ENCODE data around the gene ITPR3. TPM values are rescaled to one million over a fixed set of nuclear protein-coding genes. Genes with fewer than 3 reads are reported as not detected.

Gene ITPR3
- total RNA-seq, 1 donor from 2014 or later: 0.34 TPM

DNA sequence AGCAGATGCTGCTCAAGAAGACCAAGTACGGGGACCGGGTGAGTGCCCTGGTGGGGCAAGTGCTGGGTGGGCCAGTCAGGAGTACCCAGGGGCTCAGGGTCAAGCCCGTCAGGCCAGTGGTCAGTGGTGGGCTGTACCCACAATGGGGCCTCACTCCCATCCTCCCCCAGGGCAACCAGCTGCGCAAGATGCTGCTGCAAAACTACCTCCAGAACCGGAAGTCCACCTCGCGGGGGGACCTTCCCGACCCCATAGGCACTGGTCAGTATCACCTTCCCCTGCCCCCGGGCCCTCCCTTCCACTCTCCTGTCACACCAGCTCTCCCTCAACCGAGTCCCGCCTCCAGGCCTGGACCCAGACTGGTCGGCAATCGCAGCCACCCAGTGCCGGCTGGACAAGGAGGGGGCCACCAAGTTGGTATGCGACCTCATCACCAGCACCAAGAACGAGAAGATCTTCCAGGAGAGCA is 63.3 kb downstream of the ITPR3 start:
- H3K27ac Mint-ChIP-seq (ENCODE audit: unreplicated experiment): no peak overlapping the region
- H3K9me3 Mint-ChIP-seq (ENCODE audit: unreplicated experiment): peaks cover 3% of the 10 kb centered on the region

DNA sequence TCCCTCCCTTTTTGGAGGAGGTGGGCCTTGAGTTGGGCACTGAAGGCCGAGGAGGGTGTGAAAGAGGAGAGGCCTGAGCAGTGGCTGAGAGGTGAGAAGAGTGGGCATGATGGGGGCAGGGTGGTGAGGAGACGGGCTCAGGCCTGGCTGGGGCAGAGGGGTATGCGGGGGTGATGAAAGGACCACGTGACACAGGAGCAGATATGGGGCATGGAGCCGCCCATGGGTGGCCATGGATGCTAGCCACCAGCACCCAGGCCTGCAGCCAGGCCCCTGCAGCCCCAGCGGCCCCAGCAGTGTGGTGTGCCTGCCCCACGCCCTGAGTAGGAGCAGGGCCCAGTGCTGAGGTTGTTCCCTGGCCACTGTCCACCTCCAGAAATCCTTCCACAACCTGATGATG is 63.9 kb downstream of the ITPR3 start:
- no peak for DNase-seq
- H3K36me3 Mint-ChIP-seq (ENCODE audit: unreplicated experiment): no peaks in the 10 kb centered on the region
- TF ChIP-seq, protein P1, sequence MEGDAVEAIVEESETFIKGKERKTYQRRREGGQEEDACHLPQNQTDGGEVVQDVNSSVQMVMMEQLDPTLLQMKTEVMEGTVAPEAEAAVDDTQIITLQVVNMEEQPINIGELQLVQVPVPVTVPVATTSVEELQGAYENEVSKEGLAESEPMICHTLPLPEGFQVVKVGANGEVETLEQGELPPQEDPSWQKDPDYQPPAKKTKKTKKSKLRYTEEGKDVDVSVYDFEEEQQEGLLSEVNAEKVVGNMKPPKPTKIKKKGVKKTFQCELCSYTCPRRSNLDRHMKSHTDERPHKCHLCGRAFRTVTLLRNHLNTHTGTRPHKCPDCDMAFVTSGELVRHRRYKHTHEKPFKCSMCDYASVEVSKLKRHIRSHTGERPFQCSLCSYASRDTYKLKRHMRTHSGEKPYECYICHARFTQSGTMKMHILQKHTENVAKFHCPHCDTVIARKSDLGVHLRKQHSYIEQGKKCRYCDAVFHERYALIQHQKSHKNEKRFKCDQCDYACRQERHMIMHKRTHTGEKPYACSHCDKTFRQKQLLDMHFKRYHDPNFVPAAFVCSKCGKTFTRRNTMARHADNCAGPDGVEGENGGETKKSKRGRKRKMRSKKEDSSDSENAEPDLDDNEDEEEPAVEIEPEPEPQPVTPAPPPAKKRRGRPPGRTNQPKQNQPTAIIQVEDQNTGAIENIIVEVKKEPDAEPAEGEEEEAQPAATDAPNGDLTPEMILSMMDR (IDR thresholded peaks at IDR 0.05; ENCODE audit: partially characterized antibody, unreplicated experiment): no peak
- peaks cover 10% of the 10 kb centered on the region for H3K4me1 Mint-ChIP-seq (ENCODE audit: low read depth, unreplicated experiment)
- peaks cover 9% of the 10 kb centered on the region for H3K27me3 Mint-ChIP-seq (ENCODE audit: unreplicated experiment)
- H3K27ac Mint-ChIP-seq (ENCODE audit: unreplicated experiment): no peak overlapping the region
- H3K4me3 Mint-ChIP-seq (ENCODE audit: unreplicated experiment): no peak overlapping the region
- H3K9me3 Mint-ChIP-seq (ENCODE audit: unreplicated experiment): peaks cover 3% of the 10 kb centered on the region

More for the DNA sequence above, 63.3 kb downstream of the ITPR3 start:
- H3K4me3 Mint-ChIP-seq (ENCODE audit: unreplicated experiment): no peak overlapping the region
- DNase-seq: no peak
- TF ChIP-seq, protein P1 (IDR thresholded peaks at IDR 0.05; ENCODE audit: partially characterized antibody, unreplicated experiment): no peak
- H3K27me3 Mint-ChIP-seq (ENCODE audit: unreplicated experiment): peaks cover 5% of the 10 kb centered on the region
- peaks cover 6% of the 10 kb centered on the region for H3K4me1 Mint-ChIP-seq (ENCODE audit: low read depth, unreplicated experiment)
- H3K36me3 Mint-ChIP-seq (ENCODE audit: unreplicated experiment): no peaks in the 10 kb centered on the region

DNA sequence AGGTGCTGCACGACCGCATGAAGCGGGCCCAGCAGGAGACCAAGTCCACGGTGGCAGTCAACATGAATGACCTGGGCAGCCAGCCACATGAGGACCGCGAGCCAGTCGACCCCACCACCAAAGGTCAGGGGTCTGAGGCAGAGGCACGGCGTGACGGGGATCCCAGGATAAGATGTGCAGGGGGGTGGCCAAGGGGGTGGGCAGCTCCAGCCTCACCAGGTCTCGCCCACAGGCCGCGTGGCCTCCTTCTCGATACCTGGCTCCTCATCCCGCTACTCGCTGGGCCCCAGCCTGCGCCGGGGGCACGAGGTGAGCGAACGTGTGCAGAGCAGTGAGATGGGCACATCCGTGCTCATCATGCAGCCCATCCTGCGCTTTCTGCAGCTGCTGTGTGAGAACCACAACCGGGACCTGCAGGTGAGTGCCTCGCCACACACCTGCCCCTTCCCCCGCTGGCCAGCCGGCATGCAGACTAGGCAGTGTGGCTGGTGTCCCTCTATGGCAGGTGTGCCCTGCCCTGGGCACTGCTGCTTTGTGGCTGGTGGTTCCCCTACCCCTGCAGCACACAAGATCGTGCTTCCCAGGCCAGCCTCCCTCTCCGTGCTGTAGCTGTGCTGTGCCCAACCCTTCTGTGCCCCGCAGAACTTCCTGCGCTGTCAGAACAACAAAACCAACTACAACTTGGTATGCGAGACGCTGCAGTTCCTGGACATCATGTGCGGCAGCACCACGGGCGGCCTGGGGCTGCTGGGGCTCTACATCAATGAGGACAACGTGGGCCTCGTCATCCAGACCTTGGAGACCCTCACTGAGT is 64.5 kb downstream of the ITPR3 start:
- Mint-ChIP-seq H3K36me3 (ENCODE audit: unreplicated experiment) (no peaks in the 10 kb centered on the region), H3K27ac (ENCODE audit: unreplicated experiment) (no peak overlapping the region), H3K9me3 (ENCODE audit: unreplicated experiment) (peaks cover 3% of the 10 kb centered on the region), H3K27me3 (ENCODE audit: unreplicated experiment) (peaks cover 9% of the 10 kb centered on the region), H3K4me3 (ENCODE audit: unreplicated experiment) (no peak overlapping the region), H3K4me1 (ENCODE audit: low read depth, unreplicated experiment) (peaks cover 10% of the 10 kb centered on the region)
- no peak for DNase-seq
- TF ChIP-seq, protein P1 (IDR thresholded peaks at IDR 0.05; ENCODE audit: partially characterized antibody, unreplicated experiment): no peak

DNA sequence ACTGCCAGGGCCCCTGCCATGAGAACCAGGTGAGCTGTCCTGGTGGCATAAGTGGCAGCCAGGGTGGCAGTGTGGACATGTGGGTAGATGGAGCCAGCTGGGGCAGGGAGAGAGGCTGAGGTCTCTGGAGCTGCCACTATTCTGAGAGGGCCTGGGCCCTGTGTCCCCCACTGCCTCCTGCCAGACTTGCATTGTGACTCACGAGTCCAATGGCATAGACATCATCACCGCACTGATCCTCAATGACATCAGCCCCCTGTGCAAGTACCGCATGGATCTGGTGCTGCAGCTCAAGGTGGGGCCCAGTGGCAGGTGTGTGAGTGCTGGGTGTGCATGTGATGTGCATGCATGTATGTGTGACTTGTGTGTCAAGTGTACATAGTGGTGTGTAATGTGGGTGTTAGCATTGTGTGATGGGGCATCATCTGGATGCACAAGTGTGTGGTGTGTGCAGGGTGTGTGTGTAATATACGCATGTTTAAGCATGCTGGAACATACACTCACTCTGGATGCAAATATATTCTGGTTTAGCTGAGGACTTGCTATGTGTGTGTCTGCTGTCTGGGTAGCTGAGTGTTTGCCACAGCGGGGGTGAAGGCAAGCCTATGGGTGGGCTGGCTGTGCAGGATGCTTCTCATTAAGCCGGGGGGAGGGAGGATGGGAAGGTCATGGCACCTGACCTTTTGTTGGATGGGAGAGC is 65.3 kb downstream of the ITPR3 start:
- Mint-ChIP-seq H3K36me3 (ENCODE audit: unreplicated experiment) (no peaks in the 10 kb centered on the region), H3K27ac (ENCODE audit: unreplicated experiment) (no peak overlapping the region), H3K4me3 (ENCODE audit: unreplicated experiment) (no peak overlapping the region), H3K4me1 (ENCODE audit: low read depth, unreplicated experiment) (peaks cover 17% of the 10 kb centered on the region), H3K27me3 (ENCODE audit: unreplicated experiment) (peaks cover 9% of the 10 kb centered on the region), H3K9me3 (ENCODE audit: unreplicated experiment) (peaks cover 3% of the 10 kb centered on the region)
- TF ChIP-seq, protein P1 (IDR thresholded peaks at IDR 0.05; ENCODE audit: partially characterized antibody, unreplicated experiment): no peak
- no peak for DNase-seq

Data from glutamatergic neuron (in vitro differentiated cells).